OCI-LY3 (cell line): ENCODE measurements around the gene SSBP1.

ENCODE experiments used
- H2AFZ ChIP-seq: fragments of 200-600, 300-600 bp; shearing (Covaris generic); 2 replicates; pipeline ENCODE4 v1.6.0; 2014; ENCODE audit warnings: antibody characterized with exemption, low read depth, low read length
- H3K27ac ChIP-seq: fragments of 200-600, 300-600 bp; sonication (generic); 2 replicates; pipeline ENCODE4 v1.5.1; 2014; ENCODE audit warnings: mild to moderate bottlenecking, low read length, moderate library complexity, mixed read lengths
- H3K27me3 ChIP-seq: fragments of 200-600, 300-600 bp; sonication (generic); 2 replicates; pipeline ENCODE4 v1.6.1; 2014; ENCODE audit warnings: low read depth, low read length, mixed read lengths
- H3K36me3 ChIP-seq: fragments of 200-600, 300-600 bp; sonication (generic); replicated peaks from 2 replicates; pipeline ENCODE3; 2014; ENCODE audit warnings: low read depth, low read length, mixed read lengths
- H3K4me1 ChIP-seq: fragments of 300-600, 200-600 bp; sonication (generic); 2 replicates; pipeline ENCODE4 v1.6.1; 2014; ENCODE audit warnings: low read length, mixed read lengths
- H3K4me2 ChIP-seq: fragments of 200-600, 300-600 bp; sonication (generic); 2 replicates; pipeline ENCODE4 v1.6.1; 2014; ENCODE audit warnings: low read length, mixed read lengths
- H3K4me3 ChIP-seq: fragments of 300-600, 200-600 bp; sonication (generic); 2 replicates; pipeline ENCODE4 v1.5.1; 2014; ENCODE audit warnings: antibody characterized with exemption, mild to moderate bottlenecking, low read length, moderate library complexity
- H3K79me2 ChIP-seq: fragments of 300-600, 200-600 bp; shearing (Covaris generic); 2 replicates; pipeline ENCODE4 v1.6.1; 2014; ENCODE audit warnings: mild to moderate bottlenecking, low read length, mixed read lengths
- H3K9ac ChIP-seq: fragments of 300-600, 200-600 bp; shearing (Covaris generic); 2 replicates; pipeline ENCODE4 v1.6.0; 2014; ENCODE audit warnings: mild to moderate bottlenecking, low read length, moderate library complexity
- H3K9me3 ChIP-seq: fragments of 200-600, 300-600 bp; shearing (Covaris generic); 2 replicates; pipeline ENCODE4 v1.6.1; 2014; ENCODE audit warnings: low read length, mixed read lengths; ENCODE audit not compliant: insufficient read depth
- H4K20me1 ChIP-seq: fragments of 200-600, 300-600 bp; sonication (generic); 2 replicates; pipeline ENCODE4 v1.6.1; 2016; ENCODE audit warnings: low read length, mixed read lengths; ENCODE audit not compliant: insufficient read depth
- CTCF ChIP-seq: fragments of 200-600, 300-600 bp; sonication (generic); IDR thresholded peaks from 2 replicates; pipeline ENCODE4 v1.5.1; 2014; ENCODE audit warnings: antibody characterized with exemption, low read length, low read depth
- EZH2phosphoT487 ChIP-seq: fragments of 200-600 bp; shearing (Covaris generic); IDR thresholded peaks from 2 replicates; pipeline ENCODE4 v1.6.1; 2018; ENCODE audit warnings: antibody characterized with exemption, mixed run types, low read depth

The SSBP1 gene

DNA sequence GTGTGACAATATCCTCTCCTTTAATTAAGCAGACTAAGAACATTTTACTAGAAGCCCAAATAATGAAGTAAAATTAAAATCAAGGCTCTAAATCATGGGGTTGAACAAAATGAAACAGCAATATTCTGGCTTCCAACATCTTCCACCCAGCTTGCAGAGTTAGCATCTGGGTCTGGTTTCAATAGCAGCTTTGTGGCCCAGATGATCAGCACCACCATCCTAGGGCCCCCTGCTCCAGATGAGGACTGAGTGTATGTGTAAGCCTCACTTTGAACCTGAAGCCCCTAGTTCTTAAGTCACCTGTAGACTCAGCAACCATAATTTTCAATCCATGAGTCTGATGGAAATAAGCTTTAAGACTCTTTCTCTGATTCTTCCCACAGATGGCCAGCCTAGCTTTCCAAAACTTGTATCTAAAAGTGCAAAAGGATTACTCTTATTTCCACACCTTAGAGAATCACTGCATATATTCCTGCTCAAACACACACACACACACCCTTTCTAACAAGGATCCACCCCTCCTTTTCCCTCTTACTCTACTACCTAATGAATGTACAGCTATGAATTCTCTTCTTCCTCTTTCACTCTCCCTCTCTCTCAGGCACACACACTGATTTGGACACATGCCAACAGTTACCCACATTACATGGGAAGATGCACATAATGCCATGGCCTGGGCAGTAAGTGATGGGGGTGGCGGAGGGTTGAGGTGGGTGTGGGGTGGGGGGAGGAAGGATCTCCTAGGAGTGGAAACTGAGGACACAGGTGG is 39.7 kb upstream of the SSBP1 start:
- Histone ChIP-seq H3K9me3 (no peaks in the 10 kb centered on the region), H3K27ac (no peak overlapping the region), H3K27me3 (peaks cover 7% of the 10 kb centered on the region), H3K4me1 (peaks cover 24% of the 10 kb centered on the region), H3K4me3 (peak overlapping the region; percentile 15; the same call in 1 of the 2 replicates), H3K9ac (no peak overlapping the region), H3K36me3 (no peaks in the 10 kb centered on the region), H4K20me1 (peaks cover 45% of the 10 kb centered on the region), H3K4me2 (peak overlapping the region; percentile 43), H2AFZ (no peak overlapping the region), H3K79me2 (peaks cover 40% of the 10 kb centered on the region)
- TF ChIP-seq EZH2phosphoT487 (no peak), CTCF (no peak)

DNA sequence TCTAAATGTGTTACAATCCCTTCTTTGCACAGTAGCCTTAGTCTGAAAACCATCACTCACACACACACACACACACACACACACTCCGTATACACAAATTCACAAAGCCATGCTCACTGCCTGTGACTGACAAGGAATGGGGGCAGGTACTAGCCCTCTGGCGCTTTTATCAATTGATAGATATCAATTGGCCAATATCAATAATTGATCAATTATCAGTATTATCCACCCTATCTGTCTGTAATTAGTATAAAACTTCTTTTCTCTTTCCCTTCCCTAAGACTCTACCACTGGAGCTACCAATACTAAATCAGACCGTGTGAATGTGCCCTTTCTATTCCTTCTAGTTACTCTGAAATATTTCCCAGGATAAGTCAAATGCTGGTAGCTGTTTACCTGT is 38.3 kb upstream of the SSBP1 start:
- Histone ChIP-seq H2AFZ (no peak overlapping the region), H3K4me1 (peaks cover 24% of the 10 kb centered on the region), H3K9ac (no peak overlapping the region), H3K4me3 (no peak overlapping the region), H3K4me2 (no peak overlapping the region), H3K79me2 (peaks cover 39% of the 10 kb centered on the region), H3K27me3 (peaks cover 9% of the 10 kb centered on the region), H3K27ac (no peak overlapping the region), H4K20me1 (peaks cover 41% of the 10 kb centered on the region), H3K9me3 (no peaks in the 10 kb centered on the region), H3K36me3 (no peaks in the 10 kb centered on the region)
- TF ChIP-seq CTCF (no peak), EZH2phosphoT487 (no peak)

- Histone ChIP-seq H3K27ac (no peak overlapping the region), H4K20me1 (peaks cover 39% of the 10 kb centered on the region), H2AFZ (no peak overlapping the region), H3K79me2 (peaks cover 36% of the 10 kb centered on the region), H3K4me3 (peak overlapping the region; percentile 93), H3K27me3 (peaks cover 9% of the 10 kb centered on the region), H3K4me2 (peak overlapping the region; percentile 86), H3K9ac (peak overlapping the region; percentile 57), H3K9me3 (no peaks in the 10 kb centered on the region), H3K36me3 (no peaks in the 10 kb centered on the region), H3K4me1 (peaks cover 24% of the 10 kb centered on the region)
- no peak for TF ChIP-seq EZH2phosphoT487
- no peak for TF ChIP-seq CTCF
Measured at GRCh38 chr7:141700296-141700847, 37.8 kb upstream of the SSBP1 start.

GRCh38 chr7:141700848-141701371 is 37.2 kb upstream of the SSBP1 start:
- H3K9me3 ChIP-seq, result no peaks in the 10 kb centered on the region
- H3K27me3 ChIP-seq, result peaks cover 9% of the 10 kb centered on the region
- H2AFZ ChIP-seq, result no peak overlapping the region
- peaks cover 33% of the 10 kb centered on the region for H4K20me1 ChIP-seq
- TF ChIP-seq CTCF (no peak), EZH2phosphoT487 (no peak)
- peak overlapping the region; percentile 93 for H3K4me3 ChIP-seq
- H3K4me1 ChIP-seq, result peaks cover 24% of the 10 kb centered on the region
- no peak overlapping the region for H3K27ac ChIP-seq
- H3K79me2 ChIP-seq, result peaks cover 30% of the 10 kb centered on the region
- H3K36me3 ChIP-seq, result no peaks in the 10 kb centered on the region
- H3K4me2 ChIP-seq, result peak overlapping the region; percentile 86
- H3K9ac ChIP-seq, result peak overlapping the region; percentile 57
